ENCODE measurements around the gene TAB2. TPM values are rescaled to one million over a fixed set of nuclear protein-coding genes. Genes with fewer than 3 reads are reported as not detected.

TAB2 gene
- total RNA-seq, 4 donors from 2014 or later = 43.6 to 89.9 (median 64.7) TPM

DNA sequence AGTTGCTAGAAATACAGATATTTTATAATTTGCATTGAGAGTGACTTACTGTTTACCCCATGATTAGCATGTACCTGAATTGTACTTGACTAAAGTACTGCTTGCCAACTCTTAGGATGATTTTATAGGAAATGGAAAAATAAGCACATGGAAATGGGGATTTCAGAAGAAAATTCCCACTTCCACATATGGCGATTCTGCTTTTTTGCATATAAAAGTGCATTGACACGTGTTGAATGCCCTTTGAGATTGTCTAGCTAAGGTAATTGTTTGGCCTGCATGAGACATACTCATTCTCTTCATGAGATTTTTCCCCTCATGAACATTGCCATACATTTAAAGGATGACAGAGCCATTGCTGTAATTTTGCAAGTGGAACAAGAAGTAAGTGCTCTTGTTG is 10.1 kb downstream of the TAB2 start:
- no peak for DNase-seq
- H3K36me3 ChIP-seq = no peaks in the 10 kb centered on the region
- H3K27me3 ChIP-seq = no peaks in the 10 kb centered on the region
- H3K27ac ChIP-seq = no peak overlapping the region
- TF ChIP-seq, protein P1, sequence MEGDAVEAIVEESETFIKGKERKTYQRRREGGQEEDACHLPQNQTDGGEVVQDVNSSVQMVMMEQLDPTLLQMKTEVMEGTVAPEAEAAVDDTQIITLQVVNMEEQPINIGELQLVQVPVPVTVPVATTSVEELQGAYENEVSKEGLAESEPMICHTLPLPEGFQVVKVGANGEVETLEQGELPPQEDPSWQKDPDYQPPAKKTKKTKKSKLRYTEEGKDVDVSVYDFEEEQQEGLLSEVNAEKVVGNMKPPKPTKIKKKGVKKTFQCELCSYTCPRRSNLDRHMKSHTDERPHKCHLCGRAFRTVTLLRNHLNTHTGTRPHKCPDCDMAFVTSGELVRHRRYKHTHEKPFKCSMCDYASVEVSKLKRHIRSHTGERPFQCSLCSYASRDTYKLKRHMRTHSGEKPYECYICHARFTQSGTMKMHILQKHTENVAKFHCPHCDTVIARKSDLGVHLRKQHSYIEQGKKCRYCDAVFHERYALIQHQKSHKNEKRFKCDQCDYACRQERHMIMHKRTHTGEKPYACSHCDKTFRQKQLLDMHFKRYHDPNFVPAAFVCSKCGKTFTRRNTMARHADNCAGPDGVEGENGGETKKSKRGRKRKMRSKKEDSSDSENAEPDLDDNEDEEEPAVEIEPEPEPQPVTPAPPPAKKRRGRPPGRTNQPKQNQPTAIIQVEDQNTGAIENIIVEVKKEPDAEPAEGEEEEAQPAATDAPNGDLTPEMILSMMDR (IDR thresholded peaks at IDR 0.05) = no peak
- TF ChIP-seq POLR2A (IDR thresholded peaks at IDR 0.05) = no peak
- TF ChIP-seq POLR2AphosphoS5 (IDR thresholded peaks at IDR 0.05) = no peak
- intact Hi-C loops (cut with DNase I; ENCODE audit: low total_unique reads) (no loop called here), in situ Hi-C loops (cut with MboI; ENCODE audit: low pct_ligation_motif_present in 1 of 4, low pct_unique_long_range_greater_than_20kb in 1 of 4, low sequenced_read_pairs in 3 of 4) (no loop called here)
- H3K9me3 ChIP-seq = no peaks in the 10 kb centered on the region
- H3K4me1 ChIP-seq = peaks cover 16 to 96% (median 52%) of the 10 kb centered on the region in 4 donors
- H3K4me3 ChIP-seq = no peak overlapping the region
- WGBS, 2 donors (ENCODE audit: low coverage in 1 of 2) = 80 to 89% methylated on average over 2 of the region's 2 CpGs

DNA sequence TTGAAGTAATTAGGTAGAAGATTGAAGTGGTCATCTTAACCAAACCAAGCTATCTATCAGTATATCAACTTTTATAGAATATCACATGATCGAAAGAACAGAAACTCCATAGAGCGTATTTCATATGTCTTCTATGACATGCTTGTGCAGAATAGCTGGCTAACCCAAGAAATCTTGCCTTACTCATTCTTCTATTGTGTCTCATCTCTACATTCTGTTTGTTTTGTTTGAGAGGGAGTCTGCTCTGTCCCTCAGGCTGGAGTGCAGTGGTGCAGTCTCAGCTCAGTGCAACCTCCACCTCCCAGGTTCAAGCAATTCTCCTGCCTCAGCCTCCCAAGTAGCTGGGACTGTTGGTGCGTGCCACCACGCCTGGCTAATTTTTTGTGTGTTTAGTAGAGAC is 10.6 kb downstream of the TAB2 start:
- WGBS, 2 donors (ENCODE audit: low coverage in 1 of 2) = 96 to 100% methylated on average over 4 of the region's 4 CpGs
- H3K4me3 ChIP-seq = no peak overlapping the region
- no peaks in the 10 kb centered on the region for H3K27me3 ChIP-seq
- H3K9me3 ChIP-seq = no peaks in the 10 kb centered on the region
- H3K4me1 ChIP-seq = peaks cover 16 to 96% (median 57%) of the 10 kb centered on the region in 4 donors
- H3K27ac ChIP-seq = no peak overlapping the region
- TF ChIP-seq EP300 (IDR thresholded peaks at IDR 0.05; ENCODE audit: low read depth) (no peak), POLR2A (IDR thresholded peaks at IDR 0.05) (no peak), POLR2AphosphoS5 (IDR thresholded peaks at IDR 0.05) (no peak)
- TF ChIP-seq, protein P1 (IDR thresholded peaks at IDR 0.05) = no peak
- no peak for DNase-seq
- H3K36me3 ChIP-seq = no peaks in the 10 kb centered on the region
- in situ Hi-C loops (cut with MboI; ENCODE audit: low pct_ligation_motif_present in 1 of 4, low pct_unique_long_range_greater_than_20kb in 1 of 4, low sequenced_read_pairs in 3 of 4) = no loop called here
- intact Hi-C loops (cut with DNase I; ENCODE audit: low total_unique reads) = no loop called here

DNA sequence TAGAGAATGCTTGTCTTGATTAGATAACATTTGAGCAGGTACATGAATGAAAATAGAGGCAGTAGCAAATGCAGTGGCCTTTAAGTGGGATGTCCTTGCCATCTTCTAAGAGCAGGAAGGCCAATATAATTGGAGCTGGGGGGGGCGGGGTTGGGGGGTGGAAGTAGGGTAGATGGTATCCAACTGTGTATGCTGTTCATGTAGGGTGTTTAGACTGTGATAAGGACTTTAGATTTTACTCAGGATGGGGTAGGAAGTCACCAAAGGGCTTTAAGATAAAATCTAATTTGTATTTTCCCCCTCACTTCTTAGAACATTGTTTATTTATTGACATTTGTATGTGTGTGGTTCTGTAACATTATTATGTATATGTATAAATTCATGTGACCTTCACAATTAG is 12.0 kb downstream of the TAB2 start:
- no peaks in the 10 kb centered on the region for H3K9me3 ChIP-seq
- intact Hi-C loops (cut with DNase I; ENCODE audit: low total_unique reads) (no loop called here), in situ Hi-C loops (cut with MboI; ENCODE audit: low pct_ligation_motif_present in 1 of 4, low pct_unique_long_range_greater_than_20kb in 1 of 4, low sequenced_read_pairs in 3 of 4) (no loop called here)
- WGBS, 2 donors (ENCODE audit: low coverage in 1 of 2) = 48 to 60% methylated on average over 1 of the region's 1 CpG
- TF ChIP-seq, protein P1 (IDR thresholded peaks at IDR 0.05) = no peak
- TF ChIP-seq EP300 (IDR thresholded peaks at IDR 0.05; ENCODE audit: low read depth) (no peak), POLR2A (IDR thresholded peaks at IDR 0.05) (no peak), POLR2AphosphoS5 (IDR thresholded peaks at IDR 0.05) (no peak)
- DNase-seq = no peak
- H3K4me1 ChIP-seq = peaks cover 15 to 96% (median 59%) of the 10 kb centered on the region in 4 donors
- no peaks in the 10 kb centered on the region for H3K27me3 ChIP-seq
- no peaks in the 10 kb centered on the region for H3K36me3 ChIP-seq
- H3K27ac ChIP-seq = no peak overlapping the region
- H3K4me3 ChIP-seq = no peak overlapping the region

DNA sequence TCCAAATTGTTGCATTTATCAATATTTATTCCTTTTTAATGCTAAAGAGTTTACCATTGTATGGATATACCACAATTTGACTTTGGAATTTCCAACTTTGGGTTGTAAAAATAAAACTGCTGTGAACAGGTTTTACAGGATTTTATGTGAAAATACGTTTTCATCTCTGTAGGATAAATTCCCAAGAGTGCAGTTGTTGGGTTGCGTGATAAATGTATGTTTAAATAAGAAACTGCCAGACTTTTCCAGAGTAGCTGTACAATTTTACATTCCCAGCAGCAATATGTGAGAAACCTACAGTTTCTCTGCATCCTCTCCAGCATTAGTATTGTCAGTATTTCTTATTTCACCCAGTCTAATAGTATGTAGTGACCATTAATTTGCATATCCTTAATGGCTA is 12.6 kb downstream of the TAB2 start:
- H3K4me3 ChIP-seq = no peak overlapping the region
- TF ChIP-seq POLR2AphosphoS5 (IDR thresholded peaks at IDR 0.05) (no peak), EP300 (IDR thresholded peaks at IDR 0.05; ENCODE audit: low read depth) (no peak), POLR2A (IDR thresholded peaks at IDR 0.05) (no peak)
- TF ChIP-seq, protein P1 (IDR thresholded peaks at IDR 0.05) = no peak
- peaks cover 9 to 96% (median 59%) of the 10 kb centered on the region in 4 donors for H3K4me1 ChIP-seq
- no peaks in the 10 kb centered on the region for H3K36me3 ChIP-seq
- 56 to 59% methylated on average over 2 of the region's 2 CpGs for WGBS, 2 donors (ENCODE audit: low coverage in 1 of 2)
- in situ Hi-C loops (cut with MboI; ENCODE audit: low pct_ligation_motif_present in 1 of 4, low pct_unique_long_range_greater_than_20kb in 1 of 4, low sequenced_read_pairs in 3 of 4) = no loop called here
- intact Hi-C loops (cut with DNase I; ENCODE audit: low total_unique reads) = no loop called here
- H3K27me3 ChIP-seq = no peaks in the 10 kb centered on the region
- H3K27ac ChIP-seq = no peak overlapping the region
- no peaks in the 10 kb centered on the region for H3K9me3 ChIP-seq
- DNase-seq = no peak
